ENCODE results near the gene HHIPL2. TPM values are rescaled to one million over a fixed set of nuclear protein-coding genes. Genes with fewer than 3 reads are reported as not detected.

Gene HHIPL2
- total RNA-seq, 1 experiment from 2014 or later, result 14.7 TPM

GRCh38 chr1:222557574-222557973 is 9.7 kb upstream of the HHIPL2 start:
- H3K27me3 ChIP-seq (ENCODE audit: control insufficient read depth, insufficient read depth, low read length), result no peaks in the 10 kb centered on the region
- H3K27ac ChIP-seq (ENCODE audit: low read length), result no peak overlapping the region
- H3K4me3 ChIP-seq (ENCODE audit: low read depth in 2 of 2, low read length in 2 of 2), result no peak overlapping the region
- CTCF ChIA-PET, result no interaction called here
- in situ Hi-C loops (cut with HindIII; ENCODE audit: low pct_unique_long_range_greater_than_20kb, low sequenced_read_pairs), result no loop called here
- H3K9me3 ChIP-seq (ENCODE audit: control insufficient read depth, insufficient read depth, low read depth, low read length), result no peaks in the 10 kb centered on the region
- TF ChIP-seq SIN3A (IDR thresholded peaks at IDR 0.05; ENCODE audit: borderline replicate concordance, insufficient read depth, low read depth, low read length) (no peak), CTCF (IDR thresholded peaks at IDR 0.05) (no peak), REST (IDR thresholded peaks at IDR 0.05; ENCODE audit: insufficient read depth in 1 of 2, low read depth in 2 of 2, low read length in 1 of 2) (no peak), POLR2AphosphoS5 (IDR thresholded peaks at IDR 0.05; ENCODE audit: low read depth, low read length) (no peak), TCF7L2 (IDR thresholded peaks at IDR 0.05; ENCODE audit: low read depth, low read length) (no peak)
- intact Hi-C loops (cut with micrococcal nuclease; ENCODE audit: unreplicated experiment), result no loop called here
- POLR2A ChIA-PET, result no interaction called here
- H3K4me1 ChIP-seq (ENCODE audit: control insufficient read depth, insufficient read depth, low read length), result no peaks in the 10 kb centered on the region
- peaks cover 25% of the 10 kb centered on the region for H3K36me3 ChIP-seq (ENCODE audit: control insufficient read depth, insufficient read depth, low read length)
- BruUV-seq (replicated peaks), result no TSS peak
- ATAC-seq (no peak), DNase-seq (ENCODE audit: low read depth, low spot score) (no peak)

GRCh38 chr1:222557148-222557547 is 9.2 kb upstream of the HHIPL2 start:
- Histone ChIP-seq H3K27ac (ENCODE audit: low read length) (no peak overlapping the region), H3K27me3 (ENCODE audit: control insufficient read depth, insufficient read depth, low read length) (no peaks in the 10 kb centered on the region), H3K4me3 (ENCODE audit: low read depth in 2 of 2, low read length in 2 of 2) (no peak overlapping the region), H3K36me3 (ENCODE audit: control insufficient read depth, insufficient read depth, low read length) (peaks cover 24% of the 10 kb centered on the region), H3K4me1 (ENCODE audit: control insufficient read depth, insufficient read depth, low read length) (no peaks in the 10 kb centered on the region), H3K9me3 (ENCODE audit: control insufficient read depth, insufficient read depth, low read depth, low read length) (no peaks in the 10 kb centered on the region)
- intact Hi-C loops (cut with micrococcal nuclease; ENCODE audit: unreplicated experiment) (no loop called here), in situ Hi-C loops (cut with HindIII; ENCODE audit: low pct_unique_long_range_greater_than_20kb, low sequenced_read_pairs) (no loop called here)
- ATAC-seq (no peak), DNase-seq (ENCODE audit: low read depth, low spot score) (no peak)
- no TSS peak for BruUV-seq (replicated peaks)
- ChIA-PET CTCF (no interaction called here), POLR2A (no interaction called here)
- TF ChIP-seq REST (IDR thresholded peaks at IDR 0.05; ENCODE audit: insufficient read depth in 1 of 2, low read depth in 2 of 2, low read length in 1 of 2), result no peak
- TF ChIP-seq SIN3A (IDR thresholded peaks at IDR 0.05; ENCODE audit: borderline replicate concordance, insufficient read depth, low read depth, low read length), result no peak
- TF ChIP-seq CTCF (IDR thresholded peaks at IDR 0.05), result no peak
- TF ChIP-seq POLR2AphosphoS5 (IDR thresholded peaks at IDR 0.05; ENCODE audit: low read depth, low read length), result no peak
- TF ChIP-seq TCF7L2 (IDR thresholded peaks at IDR 0.05; ENCODE audit: low read depth, low read length), result no peak
